Activated naive CD4-positive, alpha-beta T cell treated with anti-CD3 and anti-CD28 coated beads for 36 hours (primary cell): ENCODE data around the gene YTHDF1. TPM values are rescaled to one million over a fixed set of nuclear protein-coding genes. Genes with fewer than 3 reads are reported as not detected.
A peak's percentile ranks its signal among the peaks of the same experiment; 100 is the strongest.

ENCODE experiments used
- CTCF ChIA-PET: fragments of 350-600 bp; sonication (Branson Sonifier 250); formaldehyde crosslinking; loops from one replicate; lab custom pipeline; 2021; ENCODE audit warnings: antibody characterized with exemption; lab: Charles Lee
- DNase-seq: peaks from one replicate; pipeline ENCODE4 v3.0.0-alpha.2; 2020
- H3K27ac Mint-ChIP-seq: one replicate; pipeline ENCODE4 v1.8.0; 2021; ENCODE audit warnings: mild to moderate bottlenecking, mixed read lengths
- H3K27me3 Mint-ChIP-seq: one replicate; pipeline ENCODE4 v1.8.0; 2021; ENCODE audit warnings: low read depth, mixed read lengths
- H3K36me3 Mint-ChIP-seq: one replicate; pipeline ENCODE4 v1.8.0; 2021; ENCODE audit warnings: low read depth, mixed read lengths
- H3K4me1 Mint-ChIP-seq: one replicate; pipeline ENCODE4 v1.8.0; 2021; ENCODE audit warnings: low read depth, mixed read lengths
- H3K4me3 Mint-ChIP-seq: one replicate; pipeline ENCODE4 v1.8.0; 2021; ENCODE audit warnings: mild to moderate bottlenecking, moderate library complexity, mixed read lengths
- H3K9me3 Mint-ChIP-seq: one replicate; pipeline ENCODE4 v1.8.0; 2021; ENCODE audit warnings: mixed read lengths
- intact Hi-C: fragments of 100-400 bp; cut with micrococcal nuclease; formaldehyde crosslinking; loops from one replicate; pipeline ENCODE4 v1.15.1; 2023
- total RNA-seq, 2 experiments: library from RNA; stranded (reverse); gene quantifications; one replicate each; pipeline ENCODE4 v1.2.3, GENCODE V29; 2021

YTHDF1 gene
- total RNA-seq, 2 experiments from 2014 or later = 27.6 to 27.8 TPM

- Mint-ChIP-seq H3K27ac (peak overlapping the region; percentile 85), H3K27me3 (no peaks in the 10 kb centered on the region), H3K4me3 (peak overlapping the region; percentile 94), H3K4me1 (peaks cover 58% of the 10 kb centered on the region), H3K9me3 (no peaks in the 10 kb centered on the region), H3K36me3 (peaks cover 43% of the 10 kb centered on the region)
- intact Hi-C loops = loop anchor here (10.0 kb wide), 1 partner anchor 770 kb away; the partner anchor contains the start of gene PRPF6
- CTCF ChIA-PET = interaction anchor here (5.6 kb wide), 1 partner anchor 9 kb away, joined by 50 read pairs; no protein-coding TSS in a partner anchor
- DNase-seq = no peak
Measured at GRCh38 chr20:63214514-63214913, 1.4 kb downstream of the YTHDF1 start.

GRCh38 chr20:63212792-63213191 is 3.1 kb downstream of the YTHDF1 start:
- H3K9me3 Mint-ChIP-seq = no peaks in the 10 kb centered on the region
- no peak overlapping the region for H3K27ac Mint-ChIP-seq
- peaks cover 60% of the 10 kb centered on the region for H3K4me1 Mint-ChIP-seq
- DNase-seq = no peak
- peaks cover 47% of the 10 kb centered on the region for H3K36me3 Mint-ChIP-seq
- intact Hi-C loops = loop anchor here (10.0 kb wide), 1 partner anchor 772 kb away; the partner anchor contains the start of gene PRPF6
- H3K27me3 Mint-ChIP-seq = no peaks in the 10 kb centered on the region
- no peak overlapping the region for H3K4me3 Mint-ChIP-seq
- CTCF ChIA-PET = interaction anchor here (5.6 kb wide), 1 partner anchor 11 kb away, joined by 50 read pairs; no protein-coding TSS in a partner anchor

GRCh38 chr20:63212393-63212730 is 3.6 kb downstream of the YTHDF1 start:
- intact Hi-C loops = loop anchor here (10.0 kb wide), 1 partner anchor 772 kb away; the partner anchor contains the start of gene PRPF6
- H3K4me3 Mint-ChIP-seq = no peak overlapping the region
- no peaks in the 10 kb centered on the region for H3K27me3 Mint-ChIP-seq
- no peaks in the 10 kb centered on the region for H3K9me3 Mint-ChIP-seq
- peaks cover 51% of the 10 kb centered on the region for H3K36me3 Mint-ChIP-seq
- H3K27ac Mint-ChIP-seq = no peak overlapping the region
- CTCF ChIA-PET = interaction anchor here (5.6 kb wide), 1 partner anchor 11 kb away, joined by 50 read pairs; no protein-coding TSS in a partner anchor
- H3K4me1 Mint-ChIP-seq = peaks cover 60% of the 10 kb centered on the region
- no peak for DNase-seq

DNA sequence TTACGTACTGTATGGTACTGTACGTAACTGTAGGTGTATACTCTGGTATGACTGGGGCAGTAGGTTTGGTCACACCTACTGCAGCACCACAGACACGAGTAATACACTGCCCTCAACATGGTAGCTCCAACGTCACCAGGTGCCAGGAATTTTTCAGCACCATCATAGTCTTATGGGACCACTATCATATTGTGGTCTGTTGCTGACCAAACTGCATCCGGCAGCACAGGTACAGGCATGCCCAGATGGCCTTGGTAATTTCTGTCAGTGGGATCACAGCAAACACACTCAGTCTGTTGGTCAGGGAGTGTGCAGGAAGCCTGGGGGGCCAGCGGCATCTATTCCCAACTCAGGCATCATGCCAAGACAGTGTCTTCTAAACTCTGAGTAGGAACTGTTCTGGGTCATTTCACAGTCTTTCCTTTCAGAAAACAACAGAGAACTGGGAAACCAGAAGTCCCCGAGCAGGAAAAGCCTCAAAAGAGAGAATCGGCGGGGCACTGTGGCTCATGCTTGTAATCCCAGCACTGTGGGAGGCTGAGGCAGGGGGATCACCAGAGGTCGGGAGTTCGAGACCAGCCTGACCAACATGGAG is 5.8 kb downstream of the YTHDF1 start:
- no peak overlapping the region for H3K27ac Mint-ChIP-seq
- no peaks in the 10 kb centered on the region for H3K9me3 Mint-ChIP-seq
- intact Hi-C loops = loop anchor here (10.0 kb wide), 1 partner anchor 775 kb away; the partner anchor contains the start of gene PRPF6
- H3K4me1 Mint-ChIP-seq = peaks cover 56% of the 10 kb centered on the region
- CTCF ChIA-PET = interaction anchor here (1.6 kb wide), 1 partner anchor 14 kb away, joined by 7 read pairs; no protein-coding TSS in a partner anchor
- no peak overlapping the region for H3K4me3 Mint-ChIP-seq
- DNase-seq = no peak
- peaks cover 52% of the 10 kb centered on the region for H3K36me3 Mint-ChIP-seq
- H3K27me3 Mint-ChIP-seq = no peaks in the 10 kb centered on the region

GRCh38 chr20:63208346-63208909 is 7.5 kb downstream of the YTHDF1 start:
- CTCF ChIA-PET = no interaction called here
- intact Hi-C loops = no loop called here

GRCh38 chr20:63206878-63207277 is 9.1 kb downstream of the YTHDF1 start:
- CTCF ChIA-PET = interaction anchor here (1.9 kb wide), 1 partner anchor 16 kb away, joined by 6 read pairs; no protein-coding TSS in a partner anchor
- no peak for DNase-seq
- Mint-ChIP-seq H3K36me3 (peaks cover 31% of the 10 kb centered on the region), H3K4me3 (no peak overlapping the region), H3K27me3 (no peaks in the 10 kb centered on the region), H3K4me1 (peaks cover 27% of the 10 kb centered on the region), H3K9me3 (no peaks in the 10 kb centered on the region), H3K27ac (no peak overlapping the region)
- intact Hi-C loops = no loop called here

More at GRCh38 chr20:63208346-63208909, 7.5 kb downstream of the YTHDF1 start:
- no peaks in the 10 kb centered on the region for H3K27me3 Mint-ChIP-seq
- H3K27ac Mint-ChIP-seq = no peak overlapping the region
- H3K4me1 Mint-ChIP-seq = peaks cover 39% of the 10 kb centered on the region
- H3K4me3 Mint-ChIP-seq = no peak overlapping the region
- H3K9me3 Mint-ChIP-seq = no peaks in the 10 kb centered on the region
- peaks cover 38% of the 10 kb centered on the region for H3K36me3 Mint-ChIP-seq
- no peak for DNase-seq

DNA sequence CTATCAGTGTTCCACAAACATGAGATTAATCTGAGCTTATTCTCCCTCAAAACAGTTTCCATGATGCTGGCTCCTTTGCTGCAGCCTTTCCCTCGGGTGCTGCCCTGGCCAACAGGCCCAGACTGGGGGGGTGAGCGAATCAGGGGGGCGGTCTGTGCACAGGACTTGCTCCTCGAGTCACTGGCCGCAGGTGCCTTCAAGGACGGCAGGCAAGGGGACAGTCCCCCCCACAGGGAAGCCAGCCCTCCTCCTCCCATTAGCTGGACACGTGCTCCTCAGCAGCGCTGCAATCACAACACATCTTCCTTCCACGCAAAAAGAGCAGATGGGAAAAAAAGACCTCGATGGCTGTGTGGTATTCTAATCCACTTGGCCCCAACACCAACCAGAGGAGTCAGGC is 10.0 kb downstream of the YTHDF1 start:
- H3K4me3 Mint-ChIP-seq = no peak overlapping the region
- CTCF ChIA-PET = interaction anchor here (1.9 kb wide), 1 partner anchor 17 kb away, joined by 6 read pairs; no protein-coding TSS in a partner anchor
- no peak overlapping the region for H3K27ac Mint-ChIP-seq
- intact Hi-C loops = no loop called here
- H3K4me1 Mint-ChIP-seq = peaks cover 27% of the 10 kb centered on the region
- no peak for DNase-seq
- no peaks in the 10 kb centered on the region for H3K27me3 Mint-ChIP-seq
- H3K36me3 Mint-ChIP-seq = peaks cover 34% of the 10 kb centered on the region
- H3K9me3 Mint-ChIP-seq = no peaks in the 10 kb centered on the region

DNA sequence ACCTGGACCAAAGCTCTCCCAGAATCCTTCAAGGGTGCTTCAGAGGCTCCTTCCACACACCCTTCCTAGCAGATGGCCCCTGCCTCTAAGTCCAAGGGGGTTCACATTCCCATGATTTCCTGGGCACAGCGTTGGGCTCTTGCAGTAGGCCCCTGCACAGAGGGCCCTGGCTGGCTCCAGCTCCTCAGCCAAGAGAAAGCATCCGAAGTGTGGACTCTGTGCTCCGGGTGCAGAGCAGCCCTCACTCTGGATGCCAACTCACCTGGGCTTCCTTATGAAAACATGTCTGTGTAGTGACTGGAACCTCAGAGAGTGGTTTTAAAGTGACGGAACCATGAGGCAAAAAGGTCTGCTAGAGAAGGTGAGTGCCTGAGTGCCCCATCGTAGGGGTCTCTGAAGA is 11.6 kb downstream of the YTHDF1 start:
- Mint-ChIP-seq H3K9me3 (no peaks in the 10 kb centered on the region), H3K4me3 (no peak overlapping the region), H3K4me1 (peaks cover 23% of the 10 kb centered on the region), H3K27ac (no peak overlapping the region), H3K27me3 (no peaks in the 10 kb centered on the region), H3K36me3 (peaks cover 21% of the 10 kb centered on the region)
- no peak for DNase-seq
- CTCF ChIA-PET = interaction anchor here (0.9 kb wide), 1 partner anchor 19 kb away, joined by 3 read pairs; no protein-coding TSS in a partner anchor
- intact Hi-C loops = no loop called here

DNA sequence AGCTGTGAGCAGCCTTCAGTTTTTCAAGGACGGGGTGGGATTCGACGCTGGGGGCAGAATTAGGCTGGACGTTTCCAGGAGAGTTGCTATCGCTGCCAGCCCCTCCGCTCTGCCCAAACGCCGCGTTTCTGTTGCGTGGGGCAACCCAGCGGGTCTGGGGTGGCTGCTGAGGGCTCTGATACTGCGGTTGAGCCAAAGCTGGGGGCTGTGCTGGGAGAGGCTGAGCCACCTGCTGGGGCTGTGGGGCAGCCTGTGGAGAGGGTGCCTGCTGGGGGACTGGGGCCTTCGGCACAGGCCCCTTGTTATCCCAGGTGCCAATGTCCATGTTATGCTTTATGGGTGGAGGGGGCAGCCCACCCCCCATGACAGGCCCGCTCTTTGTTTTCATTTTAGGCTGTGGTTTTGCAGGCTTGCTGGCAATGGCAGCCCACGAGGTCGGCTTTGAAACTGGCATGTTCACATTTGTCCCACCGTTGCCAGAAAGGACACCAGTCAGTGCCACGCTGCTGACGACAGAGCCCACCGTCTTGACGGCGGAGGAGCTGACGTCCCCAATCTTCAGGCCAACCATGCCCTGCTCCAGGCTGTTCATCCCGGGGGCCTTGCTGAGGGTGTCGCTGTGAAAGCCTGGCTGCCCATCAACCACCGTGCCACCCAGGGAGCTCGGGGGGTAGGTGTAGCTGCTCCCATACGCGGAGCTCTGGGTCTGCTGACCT is 13.0 kb downstream of the YTHDF1 start:
- H3K9me3 Mint-ChIP-seq = no peaks in the 10 kb centered on the region
- H3K27me3 Mint-ChIP-seq = no peaks in the 10 kb centered on the region
- DNase-seq = no peak
- intact Hi-C loops = no loop called here
- no peak overlapping the region for H3K4me3 Mint-ChIP-seq
- peaks cover 30% of the 10 kb centered on the region for H3K4me1 Mint-ChIP-seq
- CTCF ChIA-PET = interaction anchor here (1.2 kb wide), 1 partner anchor 20 kb away, joined by 4 read pairs; no protein-coding TSS in a partner anchor
- no peak overlapping the region for H3K27ac Mint-ChIP-seq
- H3K36me3 Mint-ChIP-seq = peaks cover 20% of the 10 kb centered on the region

DNA sequence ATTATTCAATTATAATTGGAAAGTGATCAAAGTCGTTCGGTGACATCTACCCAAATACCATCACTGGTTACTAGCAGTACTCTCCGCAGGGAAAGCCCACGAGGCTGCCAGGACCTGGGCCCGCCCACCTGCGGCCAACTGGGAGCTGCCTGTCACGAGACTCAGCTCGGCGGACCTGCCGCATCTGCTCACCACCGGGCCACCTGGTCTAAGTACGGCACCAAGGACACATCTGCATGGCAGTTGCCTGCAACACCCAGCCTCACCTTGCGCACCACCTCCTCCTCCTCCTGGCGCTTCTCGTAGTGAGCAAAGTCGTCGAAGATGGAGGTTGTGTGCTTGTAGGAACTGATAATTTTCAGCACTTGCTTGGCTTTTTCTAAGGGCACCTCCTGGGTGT is 13.9 kb downstream of the YTHDF1 start:
- CTCF ChIA-PET = interaction anchor here (1.2 kb wide), 1 partner anchor 21 kb away, joined by 4 read pairs; no protein-coding TSS in a partner anchor
- Mint-ChIP-seq H3K36me3 (peaks cover 14% of the 10 kb centered on the region), H3K4me1 (peaks cover 39% of the 10 kb centered on the region)

GRCh38 chr20:63198606-63199005 is 17.3 kb downstream of the YTHDF1 start:
- H3K9me3 Mint-ChIP-seq = no peaks in the 10 kb centered on the region

More for the DNA sequence above, 13.9 kb downstream of the YTHDF1 start:
- Mint-ChIP-seq H3K4me3 (no peak overlapping the region), H3K9me3 (no peaks in the 10 kb centered on the region), H3K27me3 (no peaks in the 10 kb centered on the region), H3K27ac (no peak overlapping the region)
- no peak for DNase-seq
- intact Hi-C loops = no loop called here

More at GRCh38 chr20:63198606-63199005, 17.3 kb downstream of the YTHDF1 start:
- H3K4me3 Mint-ChIP-seq = no peak overlapping the region
- DNase-seq = no peak
- no peaks in the 10 kb centered on the region for H3K27me3 Mint-ChIP-seq
- CTCF ChIA-PET = interaction anchor here (4.6 kb wide), 1 partner anchor 25 kb away, joined by 32 read pairs; no protein-coding TSS in a partner anchor
- H3K36me3 Mint-ChIP-seq = peaks cover 21% of the 10 kb centered on the region
- peaks cover 42% of the 10 kb centered on the region for H3K4me1 Mint-ChIP-seq
- no peak overlapping the region for H3K27ac Mint-ChIP-seq
- intact Hi-C loops = no loop called here
